DMS153 treated with DMSO at 0.1 percent for 48 hours (cell line): ENCODE results near the gene ZNF750.

Experiments
- DNase-seq: peaks from one replicate; lab custom pipeline; 2025; ENCODE audit not compliant: unreplicated experiment; lab: John Stamatoyannopoulos, UW

ZNF750 gene

GRCh38 chr17:82873521-82873920 is 33.7 kb upstream of the ZNF750 start:
- no peak for DNase-seq

- DNase-seq, result no peak
These were observed 33.0 kb upstream of the ZNF750 start for GRCh38 chr17:82872591-82873520.

- no peak for DNase-seq
These were observed 32.1 kb upstream of the ZNF750 start for GRCh38 chr17:82871776-82872561.

GRCh38 chr17:82871056-82871775 is 31.4 kb upstream of the ZNF750 start:
- DNase-seq, result no peak

GRCh38 chr17:82870541-82870940 is 30.7 kb upstream of the ZNF750 start:
- DNase-seq, result no peak

DNA sequence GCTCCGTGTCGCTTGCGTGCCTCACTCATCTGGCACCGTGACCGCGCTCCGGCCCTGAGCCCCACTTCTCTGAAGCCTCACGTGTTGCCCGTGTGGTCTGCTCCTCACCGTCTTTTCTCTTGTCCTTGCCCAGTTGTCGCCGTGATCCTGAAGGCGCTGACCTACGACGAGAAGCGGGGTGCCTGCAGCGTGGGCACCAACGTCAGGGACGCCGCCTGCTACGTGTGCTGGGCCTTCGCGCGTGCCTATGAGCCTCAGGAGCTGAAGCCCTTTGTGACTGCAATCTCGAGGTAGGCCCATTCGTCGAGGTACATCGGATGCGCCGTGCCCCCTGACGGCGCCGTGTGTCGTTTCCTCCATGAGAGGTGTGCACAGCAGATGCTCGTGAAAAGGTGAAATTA is 30.3 kb upstream of the ZNF750 start:
- no peak for DNase-seq

- no peak for DNase-seq
These were observed 29.7 kb upstream of the ZNF750 start for GRCh38 chr17:82869536-82869935.

DNA sequence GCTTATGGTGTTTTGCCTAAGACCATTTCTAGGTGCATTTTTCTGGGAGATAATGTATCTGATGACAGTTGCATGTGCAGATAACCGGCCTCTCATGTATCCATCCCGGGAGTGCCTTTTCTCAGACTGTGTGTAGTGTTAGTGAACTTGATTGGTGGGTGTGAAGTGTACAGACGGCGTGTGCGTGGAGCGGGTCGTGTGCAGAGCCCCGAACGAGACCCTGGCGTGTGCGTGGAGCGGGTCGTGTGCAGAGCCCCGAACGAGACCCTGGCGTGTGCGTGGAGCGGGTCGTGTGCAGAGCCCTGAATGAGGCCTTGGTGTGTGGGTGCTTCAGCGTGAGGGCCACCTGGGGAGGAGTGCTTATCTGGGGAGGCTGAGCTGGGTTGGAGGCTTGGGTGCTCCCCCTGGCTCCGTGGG is 28.9 kb upstream of the ZNF750 start:
- DNase-seq, result no peak

DNA sequence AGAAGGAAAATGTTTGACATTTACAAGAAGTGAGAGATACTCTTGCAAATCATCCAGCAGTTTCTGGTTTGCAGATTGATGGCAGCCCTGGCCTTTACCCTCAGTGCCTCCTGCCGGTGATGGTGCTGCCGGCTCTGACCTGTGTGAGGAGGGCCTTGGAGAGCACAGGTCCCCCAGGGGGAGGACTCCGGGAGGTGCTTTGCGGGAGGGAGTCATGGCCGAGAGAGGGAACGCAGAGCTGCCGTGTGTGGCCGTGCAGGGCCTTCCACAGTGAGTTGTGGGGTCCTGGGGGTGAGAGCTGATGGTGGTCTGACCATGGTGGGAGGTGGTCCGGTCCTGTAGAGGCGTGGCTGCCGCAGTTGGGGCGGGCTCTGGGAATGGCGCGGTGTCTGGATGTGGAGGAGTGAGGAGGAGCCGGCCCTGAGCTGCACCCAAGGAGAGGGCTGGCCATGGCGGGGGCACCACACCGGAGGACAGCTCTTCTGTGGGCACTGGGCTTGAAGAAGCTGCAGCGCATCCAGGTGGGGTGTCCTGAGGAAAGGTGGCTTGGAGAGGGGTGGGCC is 28.0 kb upstream of the ZNF750 start:
- no peak for DNase-seq

DNA sequence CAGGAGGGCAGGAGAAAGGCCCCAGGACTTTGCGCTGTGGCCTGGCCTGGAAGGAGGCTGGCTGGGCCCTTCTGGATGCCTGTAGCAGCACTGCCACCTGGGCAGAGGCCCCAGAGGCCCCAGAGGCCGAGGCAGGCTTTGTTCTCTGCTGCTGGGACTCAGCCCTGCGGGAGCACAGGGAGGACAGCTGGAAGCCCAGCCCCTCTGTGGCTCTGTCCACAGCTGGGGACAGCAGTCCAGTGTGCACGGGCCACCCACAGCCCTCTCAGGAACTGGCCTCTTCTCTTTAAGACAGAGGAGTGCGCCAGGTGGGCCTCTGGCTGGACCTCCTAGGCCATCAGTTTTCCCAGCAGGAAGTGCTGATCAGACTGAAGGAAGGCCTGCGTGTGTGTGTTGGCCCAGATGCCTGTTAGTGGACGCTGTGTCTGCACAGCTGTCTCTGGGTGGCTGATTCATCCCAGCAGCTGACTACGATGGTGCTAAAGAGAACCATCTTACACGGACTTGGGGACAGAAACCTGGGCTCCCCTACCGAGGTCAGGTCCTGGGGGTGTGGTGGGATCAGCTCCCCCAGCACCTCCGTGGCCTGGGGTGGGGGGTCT is 26.9 kb upstream of the ZNF750 start:
- DNase-seq, result no peak

GRCh38 chr17:82865774-82866395 is 26.1 kb upstream of the ZNF750 start:
- no peak for DNase-seq

DNA sequence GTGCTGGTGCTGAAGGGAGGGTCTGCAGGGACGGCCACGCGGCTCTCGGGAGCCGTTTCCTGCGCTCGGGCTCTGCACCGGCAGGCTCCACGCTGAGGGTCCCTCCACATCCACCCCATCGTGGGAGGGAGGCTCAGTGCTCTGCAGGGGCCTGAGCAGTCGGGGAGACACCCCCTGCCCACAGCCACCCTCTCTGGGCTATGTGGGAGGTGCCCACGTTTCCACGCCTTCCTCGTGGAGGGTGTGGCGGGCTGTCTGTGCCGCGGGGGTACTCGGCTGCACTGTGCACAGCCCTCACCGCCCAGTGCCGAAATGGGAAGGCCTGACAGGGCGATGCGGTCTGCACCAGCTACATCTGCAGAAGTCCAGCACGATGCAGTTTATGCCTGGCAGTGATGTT is 25.5 kb upstream of the ZNF750 start:
- no peak for DNase-seq

- no peak for DNase-seq
These were observed 25.0 kb upstream of the ZNF750 start for GRCh38 chr17:82864713-82865248.

DNA sequence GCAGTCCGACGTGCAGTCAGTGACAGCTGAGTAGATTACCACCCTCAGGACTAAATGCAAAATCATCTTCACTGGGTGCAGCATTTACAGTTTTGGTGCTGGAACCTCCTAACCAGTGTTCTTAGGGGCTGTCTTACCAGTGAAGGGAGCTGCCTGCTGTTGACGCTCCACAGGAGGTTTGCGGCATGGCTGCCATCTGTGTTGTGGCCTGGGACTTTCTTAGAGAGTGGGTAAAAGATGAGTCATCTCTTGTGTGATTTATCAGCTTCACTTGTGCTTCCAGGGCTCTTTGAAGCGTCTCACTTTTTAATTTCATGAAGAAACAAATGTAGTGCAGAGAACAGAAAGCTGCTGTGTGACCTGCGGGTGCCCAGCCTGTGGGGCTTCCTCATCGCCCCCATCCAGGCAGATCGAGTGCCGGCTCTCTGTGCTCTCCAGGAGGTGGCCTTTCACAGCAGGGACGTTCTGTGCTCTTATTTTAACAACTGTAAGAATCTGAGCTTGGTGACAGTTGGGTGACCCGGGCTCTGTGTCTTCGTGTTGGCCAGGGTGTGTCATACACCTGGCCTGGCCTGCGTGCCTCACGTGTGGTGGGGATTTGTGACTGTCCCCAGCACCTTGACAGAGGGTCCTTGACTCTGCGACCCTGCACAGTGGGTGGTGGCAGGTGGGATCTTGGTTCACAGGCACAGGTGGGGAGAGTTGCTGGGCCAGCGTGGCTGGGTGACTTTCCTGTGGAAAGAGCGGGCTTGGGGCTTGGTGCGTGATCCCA is 24.3 kb upstream of the ZNF750 start:
- DNase-seq, result no peak

DNA sequence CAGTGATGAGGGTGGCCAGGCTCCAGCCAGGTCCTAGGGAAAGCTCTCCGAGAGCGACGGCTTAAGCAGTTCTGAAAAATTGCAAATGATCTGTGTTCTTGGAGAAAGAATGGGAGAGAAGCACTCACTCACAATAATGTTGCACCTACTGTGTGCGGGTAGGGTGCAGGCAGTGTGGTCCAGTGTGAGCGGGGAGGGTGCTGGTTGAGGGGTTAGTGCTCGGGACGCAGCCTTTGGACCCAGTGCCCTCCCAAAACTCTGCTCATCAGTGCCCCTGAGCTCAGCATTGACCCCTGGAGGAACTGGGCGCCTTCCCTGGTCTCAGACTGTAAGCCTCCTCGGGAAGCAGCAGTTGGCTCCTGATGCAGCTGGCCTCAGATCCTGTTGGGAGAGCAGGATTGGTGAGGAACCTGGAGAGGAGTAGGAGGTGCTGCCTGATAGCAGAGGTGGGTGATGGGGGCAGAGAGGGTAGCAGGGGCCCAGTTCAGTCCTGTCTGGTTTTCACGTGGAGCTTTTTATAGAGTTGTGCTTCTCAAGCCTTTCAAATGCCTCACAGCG is 23.6 kb upstream of the ZNF750 start:
- DNase-seq, result no peak

GRCh38 chr17:82862737-82863382 is 23.0 kb upstream of the ZNF750 start:
- no peak for DNase-seq

DNA sequence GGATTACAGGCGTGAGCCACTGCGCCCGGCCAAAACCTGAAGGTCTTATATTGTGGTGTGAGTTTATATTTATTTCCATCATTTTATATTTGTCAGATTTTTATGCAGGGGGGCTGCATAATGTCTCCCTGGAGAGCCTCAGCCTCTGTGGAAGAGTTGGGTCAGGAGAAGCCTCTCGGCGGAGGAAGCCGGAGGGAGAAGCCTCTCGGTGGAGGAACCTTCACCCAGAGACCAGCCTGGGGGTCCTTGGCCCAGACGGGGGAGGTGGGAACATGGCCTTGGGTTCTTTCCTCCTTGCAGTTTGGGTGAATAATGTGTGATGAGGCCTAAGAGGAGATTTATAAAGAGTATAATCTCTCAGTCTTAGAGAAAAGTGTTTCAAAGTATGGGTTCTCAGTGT is 22.4 kb upstream of the ZNF750 start:
- DNase-seq, result no peak

DNA sequence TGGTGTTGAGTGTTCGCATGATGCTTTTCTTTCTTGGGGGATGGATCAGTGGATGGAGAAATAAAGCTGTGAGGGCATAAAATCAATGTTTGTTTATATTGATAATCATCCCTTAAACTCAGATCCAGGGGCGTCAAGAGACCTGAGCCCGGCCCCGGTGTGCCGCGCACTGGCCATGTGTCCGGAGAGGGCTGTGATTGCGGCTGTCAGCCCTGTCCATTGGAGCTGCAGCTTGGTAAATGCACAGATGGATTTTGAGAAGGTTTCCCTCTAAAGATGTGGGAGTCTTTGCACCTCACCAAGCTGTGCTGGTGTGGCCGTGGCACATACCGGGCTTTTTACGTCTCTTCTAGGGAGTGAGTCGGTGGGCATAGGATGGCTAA is 21.6 kb upstream of the ZNF750 start:
- no peak for DNase-seq
